GM12878 (cell line): Measurements from ENCODE around the gene TCERG1L.

Experiments
- MXI1 ChIP-seq: fragments of 150-350 bp; IDR thresholded peaks from 2 replicates; pipeline ENCODE4 v1.6.1; 2011; ENCODE audit warnings: low read depth, mild to moderate bottlenecking, inconsistent platforms, low read length, improper control_type of control experiment
- MYC ChIP-seq: IDR thresholded peaks from 2 replicates; pipeline ENCODE4 v1.6.1; 2011; ENCODE audit warnings: mild to moderate bottlenecking, low read length, moderate library complexity, inconsistent platforms; ENCODE audit not compliant: insufficient read depth, insufficient replicate concordance, insufficient read length, severe bottlenecking
- NFYB ChIP-seq: IDR thresholded peaks from 2 replicates; pipeline ENCODE4 v1.6.1; 2011; ENCODE audit warnings: low read depth, mild to moderate bottlenecking, low read length, improper control_type of control experiment, moderate library complexity; ENCODE audit not compliant: insufficient read depth
- NR2C2 ChIP-seq: IDR thresholded peaks from 2 replicates; pipeline ENCODE4 v1.6.1; 2011; ENCODE audit warnings: borderline replicate concordance, low read depth; ENCODE audit not compliant: control insufficient read depth, insufficient read length
- SIN3A ChIP-seq: IDR thresholded peaks from 2 replicates; pipeline ENCODE4 v1.6.1; 2012; ENCODE audit warnings: low read depth, low read length, improper control_type of control experiment
- SMC3 ChIP-seq: IDR thresholded peaks from 2 replicates; pipeline ENCODE4 v1.6.1; 2011; ENCODE audit warnings: low read length, improper control_type of control experiment, borderline replicate concordance
- TCF12 ChIP-seq: IDR thresholded peaks from 2 replicates; pipeline ENCODE4 v1.6.1; 2011; ENCODE audit warnings: low read depth, mild to moderate bottlenecking, low read length
- TCF3 ChIP-seq: IDR thresholded peaks from 2 replicates; pipeline ENCODE4 v1.6.1; 2012; ENCODE audit warnings: low read depth, mild to moderate bottlenecking, low read length, borderline replicate concordance; ENCODE audit not compliant: insufficient read depth
- YBX1 ChIP-seq: fragments of 450-650 bp; IDR thresholded peaks from 2 replicates; pipeline ENCODE4 v1.6.1; 2016; ENCODE audit warnings: antibody characterized with exemption
- YY1 ChIP-seq: IDR thresholded peaks from 2 replicates; pipeline ENCODE4 v1.6.1; 2011; ENCODE audit warnings: low read depth, mild to moderate bottlenecking, low read length
- ZBED1 ChIP-seq: IDR thresholded peaks from 2 replicates; pipeline ENCODE4 v1.6.1; 2016; ENCODE audit warnings: borderline replicate concordance
- TF ChIP-seq, protein P1 (sequence below), 3 experiments: IDR thresholded peaks in 2 of 3; conservative IDR thresholded peaks in 1 of 3; 2 replicates each; pipeline ENCODE4 v1.5.1; 2011; ENCODE audit warnings: low read depth in 3 of 3, low read length in 3 of 3, mild to moderate bottlenecking in 3 of 3, control low read depth in 2 of 3, moderate library complexity in 2 of 3, inconsistent platforms in 1 of 3, mixed read lengths in 1 of 3; ENCODE audit not compliant: control insufficient read depth in 2 of 3, insufficient read depth in 1 of 3; ENCODE audit errors: extremely low read depth in 1 of 3
- TF ChIP-seq, protein P2 (sequence below): IDR thresholded peaks from 2 replicates; pipeline ENCODE4 v1.6.1; 2011; ENCODE audit warnings: low read depth, mild to moderate bottlenecking, low read length, moderate library complexity, borderline replicate concordance; ENCODE audit errors: extremely low read depth
- TF ChIP-seq, protein P3 (sequence below): fragments of 450-650 bp; IDR thresholded peaks from 2 replicates; pipeline ENCODE4 v1.6.1; 2017; ENCODE audit warnings: mild to moderate bottlenecking, moderate library complexity

DNA sequence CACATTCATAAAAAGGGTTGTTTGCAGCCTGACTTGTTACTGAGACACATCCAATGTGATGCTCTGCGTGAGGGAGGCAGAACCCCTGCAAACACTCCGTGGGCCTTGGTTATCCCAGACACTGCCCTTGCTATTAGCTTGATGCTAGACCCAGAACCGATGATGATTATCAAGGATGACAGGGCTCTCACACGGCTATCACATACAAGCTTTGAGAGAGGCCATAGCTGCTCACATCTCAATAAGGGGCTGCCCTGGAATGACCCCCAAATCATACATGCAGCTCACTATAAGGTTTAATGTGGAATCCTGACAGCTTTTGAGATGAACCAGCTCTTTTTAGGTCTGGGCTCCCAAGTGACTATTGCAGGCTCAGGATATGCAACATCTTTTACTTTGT lies 44.4 kb upstream of the TCERG1L start:
- TF ChIP-seq NR2C2 (no peak), NFYB (no peak), TCF3 (no peak), MYC (no peak), MXI1 (no peak), YY1 (no peak), SMC3 (no peak), TCF12 (no peak), SIN3A (no peak), YBX1 (no peak), ZBED1 (no peak)
- TF ChIP-seq, protein P1, sequence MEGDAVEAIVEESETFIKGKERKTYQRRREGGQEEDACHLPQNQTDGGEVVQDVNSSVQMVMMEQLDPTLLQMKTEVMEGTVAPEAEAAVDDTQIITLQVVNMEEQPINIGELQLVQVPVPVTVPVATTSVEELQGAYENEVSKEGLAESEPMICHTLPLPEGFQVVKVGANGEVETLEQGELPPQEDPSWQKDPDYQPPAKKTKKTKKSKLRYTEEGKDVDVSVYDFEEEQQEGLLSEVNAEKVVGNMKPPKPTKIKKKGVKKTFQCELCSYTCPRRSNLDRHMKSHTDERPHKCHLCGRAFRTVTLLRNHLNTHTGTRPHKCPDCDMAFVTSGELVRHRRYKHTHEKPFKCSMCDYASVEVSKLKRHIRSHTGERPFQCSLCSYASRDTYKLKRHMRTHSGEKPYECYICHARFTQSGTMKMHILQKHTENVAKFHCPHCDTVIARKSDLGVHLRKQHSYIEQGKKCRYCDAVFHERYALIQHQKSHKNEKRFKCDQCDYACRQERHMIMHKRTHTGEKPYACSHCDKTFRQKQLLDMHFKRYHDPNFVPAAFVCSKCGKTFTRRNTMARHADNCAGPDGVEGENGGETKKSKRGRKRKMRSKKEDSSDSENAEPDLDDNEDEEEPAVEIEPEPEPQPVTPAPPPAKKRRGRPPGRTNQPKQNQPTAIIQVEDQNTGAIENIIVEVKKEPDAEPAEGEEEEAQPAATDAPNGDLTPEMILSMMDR (IDR thresholded peaks at IDR 0.05 in 2 of 3, conservative IDR thresholded peaks at IDR 0.05 in 1 of 3; ENCODE audit: control insufficient read depth in 2 of 3, extremely low read depth in 1 of 3, insufficient read depth in 1 of 3, low read depth in 3 of 3, low read length in 3 of 3) = no peak
- TF ChIP-seq, protein P2, sequence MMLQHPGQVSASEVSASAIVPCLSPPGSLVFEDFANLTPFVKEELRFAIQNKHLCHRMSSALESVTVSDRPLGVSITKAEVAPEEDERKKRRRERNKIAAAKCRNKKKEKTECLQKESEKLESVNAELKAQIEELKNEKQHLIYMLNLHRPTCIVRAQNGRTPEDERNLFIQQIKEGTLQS = no peak
- TF ChIP-seq, protein P3, sequence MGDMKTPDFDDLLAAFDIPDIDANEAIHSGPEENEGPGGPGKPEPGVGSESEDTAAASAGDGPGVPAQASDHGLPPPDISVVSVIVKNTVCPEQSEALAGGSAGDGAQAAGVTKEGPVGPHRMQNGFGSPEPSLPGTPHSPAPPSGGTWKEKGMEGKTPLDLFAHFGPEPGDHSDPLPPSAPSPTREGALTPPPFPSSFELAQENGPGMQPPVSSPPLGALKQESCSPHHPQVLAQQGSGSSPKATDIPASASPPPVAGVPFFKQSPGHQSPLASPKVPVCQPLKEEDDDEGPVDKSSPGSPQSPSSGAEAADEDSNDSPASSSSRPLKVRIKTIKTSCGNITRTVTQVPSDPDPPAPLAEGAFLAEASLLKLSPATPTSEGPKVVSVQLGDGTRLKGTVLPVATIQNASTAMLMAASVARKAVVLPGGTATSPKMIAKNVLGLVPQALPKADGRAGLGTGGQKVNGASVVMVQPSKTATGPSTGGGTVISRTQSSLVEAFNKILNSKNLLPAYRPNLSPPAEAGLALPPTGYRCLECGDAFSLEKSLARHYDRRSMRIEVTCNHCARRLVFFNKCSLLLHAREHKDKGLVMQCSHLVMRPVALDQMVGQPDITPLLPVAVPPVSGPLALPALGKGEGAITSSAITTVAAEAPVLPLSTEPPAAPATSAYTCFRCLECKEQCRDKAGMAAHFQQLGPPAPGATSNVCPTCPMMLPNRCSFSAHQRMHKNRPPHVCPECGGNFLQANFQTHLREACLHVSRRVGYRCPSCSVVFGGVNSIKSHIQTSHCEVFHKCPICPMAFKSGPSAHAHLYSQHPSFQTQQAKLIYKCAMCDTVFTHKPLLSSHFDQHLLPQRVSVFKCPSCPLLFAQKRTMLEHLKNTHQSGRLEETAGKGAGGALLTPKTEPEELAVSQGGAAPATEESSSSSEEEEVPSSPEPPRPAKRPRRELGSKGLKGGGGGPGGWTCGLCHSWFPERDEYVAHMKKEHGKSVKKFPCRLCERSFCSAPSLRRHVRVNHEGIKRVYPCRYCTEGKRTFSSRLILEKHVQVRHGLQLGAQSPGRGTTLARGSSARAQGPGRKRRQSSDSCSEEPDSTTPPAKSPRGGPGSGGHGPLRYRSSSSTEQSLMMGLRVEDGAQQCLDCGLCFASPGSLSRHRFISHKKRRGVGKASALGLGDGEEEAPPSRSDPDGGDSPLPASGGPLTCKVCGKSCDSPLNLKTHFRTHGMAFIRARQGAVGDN = no peak
